NCI-H1417 treated with DMSO at 0.1 percent for 48 hours (cell line): ENCODE data around the gene STPG2.

Experiments used
- DNase-seq: peaks from one replicate; lab custom pipeline; 2025; lab: John Stamatoyannopoulos, UW

The STPG2 gene

DNA sequence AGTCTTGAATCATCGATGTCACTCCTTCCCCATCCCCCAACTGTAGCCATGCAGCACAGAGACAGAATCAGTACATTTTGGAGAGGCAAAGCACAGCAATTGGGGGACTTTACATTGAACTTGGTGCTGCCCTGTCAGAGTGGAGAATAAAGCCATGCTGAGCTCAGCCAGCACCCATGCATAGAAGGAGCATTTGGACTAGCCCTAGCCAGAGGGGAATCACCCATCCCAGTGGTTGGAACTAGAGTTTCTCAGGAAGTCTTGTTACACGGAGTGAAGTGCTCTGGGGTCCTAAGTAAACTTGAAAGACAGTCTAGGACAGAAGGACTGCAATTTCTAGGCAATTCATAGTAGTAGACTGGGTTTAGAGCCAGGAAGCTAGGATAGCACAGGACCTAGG, 49.6 kb downstream of the STPG2 start:
- DNase-seq = no peak

- no peak for DNase-seq
These were observed 50.3 kb downstream of the STPG2 start for GRCh38 chr4:98092833-98093439.

DNA sequence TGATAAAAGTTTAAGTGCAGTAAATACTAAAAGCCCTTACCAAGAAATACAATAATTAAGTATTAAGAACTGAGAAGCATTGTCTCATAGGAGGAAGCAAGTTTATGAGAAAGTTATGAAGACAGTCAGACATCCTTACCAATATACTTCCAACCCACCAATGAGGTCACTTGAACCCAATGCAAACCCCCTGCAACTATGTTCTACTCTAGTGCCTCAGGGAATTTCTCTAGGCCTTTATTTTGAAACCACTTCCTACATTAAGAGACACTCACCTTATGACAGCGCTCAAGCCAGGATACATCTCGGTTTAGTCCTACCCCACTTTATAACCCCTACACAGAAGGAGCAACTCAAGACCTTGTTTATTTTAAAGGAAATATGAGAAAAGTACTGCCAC, 61.3 kb downstream of the STPG2 start:
- DNase-seq = no peak

DNA sequence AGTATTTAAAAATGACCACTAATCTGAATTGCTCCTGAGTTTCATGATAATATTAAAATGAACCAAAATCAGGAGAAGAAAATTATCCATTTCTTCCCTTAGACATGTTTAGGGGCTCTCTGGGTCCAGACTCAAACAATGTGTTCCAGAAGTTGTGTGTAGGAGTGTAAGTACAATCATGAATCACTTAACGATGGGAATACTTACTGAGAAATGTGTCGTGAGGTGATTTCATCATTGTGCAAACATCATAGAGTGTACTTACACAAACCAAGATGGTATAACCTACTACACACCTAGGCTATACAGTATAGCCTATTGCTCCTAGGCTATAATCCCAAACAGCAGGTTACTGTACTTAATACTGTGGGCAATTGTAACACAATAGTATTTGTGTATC, 74.8 kb downstream of the STPG2 start:
- DNase-seq = no peak

DNA sequence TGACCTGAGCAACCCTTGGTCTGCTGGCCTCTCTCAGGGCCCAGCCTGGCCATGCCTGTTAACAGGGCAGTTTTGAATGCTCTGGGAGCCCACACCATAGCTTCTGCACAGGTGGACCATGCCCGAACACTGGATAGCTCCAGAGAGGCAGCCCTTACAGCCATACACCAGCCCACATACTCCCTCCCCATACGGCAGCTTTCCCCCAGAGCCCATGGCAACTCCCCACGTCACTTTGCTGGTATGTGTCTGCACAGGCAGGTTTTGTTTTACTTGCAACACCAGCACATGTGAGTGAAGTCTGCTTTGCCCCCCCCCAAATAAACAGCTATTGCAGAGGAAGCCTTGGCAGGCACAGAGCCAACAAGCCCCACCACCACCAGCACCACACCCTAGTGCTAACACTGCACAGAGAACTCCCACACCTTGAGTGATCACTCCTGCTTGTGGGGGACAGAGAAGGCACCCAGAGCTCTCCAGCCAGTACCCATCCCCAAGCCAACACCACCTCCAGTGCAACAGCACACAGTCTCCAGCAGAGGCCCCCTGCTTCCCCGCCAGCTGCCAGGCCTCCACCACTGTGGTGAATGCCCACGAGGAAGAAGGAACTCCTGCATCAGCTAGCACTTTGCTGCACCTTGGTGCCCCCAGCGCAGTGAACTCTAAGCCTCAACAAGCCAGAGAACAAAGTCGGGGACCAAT, 87.3 kb downstream of the STPG2 start:
- DNase-seq = no peak

- DNase-seq = no peak
These were observed 96.6 kb downstream of the STPG2 start for GRCh38 chr4:98046665-98047064.

DNA sequence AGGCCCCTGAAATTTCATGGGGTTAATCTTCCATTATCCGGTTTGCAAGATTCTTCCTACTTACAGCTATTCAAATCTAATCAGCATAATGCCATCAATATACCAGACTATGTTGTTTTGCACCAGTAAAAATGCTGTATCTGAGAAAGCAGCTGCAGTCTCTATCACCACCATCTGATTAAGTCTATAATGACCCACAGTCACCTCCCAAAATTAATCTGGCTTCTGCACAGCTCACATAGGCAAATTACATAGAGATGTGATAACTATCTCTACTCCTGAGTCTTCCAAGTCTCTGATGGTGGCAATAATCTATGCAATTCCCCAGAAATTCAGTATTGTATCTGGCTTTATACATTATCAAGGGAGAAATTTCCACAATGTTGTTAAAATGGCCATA, 113.2 kb downstream of the STPG2 start:
- no peak for DNase-seq

DNA sequence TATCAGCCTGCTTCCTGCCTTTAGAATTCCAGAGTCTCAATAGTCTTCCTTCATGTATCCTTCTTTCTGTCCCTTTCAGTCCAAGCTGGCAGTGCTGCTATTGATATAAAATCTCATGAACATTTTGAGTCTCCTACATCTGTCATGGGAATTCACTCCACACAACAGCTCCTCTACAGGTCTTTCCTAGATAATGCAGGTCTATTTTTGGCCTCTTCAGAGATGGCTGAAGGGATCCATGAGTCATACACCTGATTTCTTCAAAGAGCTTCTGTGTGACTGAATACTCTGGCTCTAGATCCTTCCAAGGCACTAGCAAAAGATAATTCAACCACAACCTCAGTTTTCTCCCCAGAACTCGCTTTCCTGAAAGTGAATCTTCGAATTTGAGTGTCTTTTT, 115.4 kb downstream of the STPG2 start:
- no peak for DNase-seq

GRCh38 chr4:98026362-98026761, 116.9 kb downstream of the STPG2 start:
- no peak for DNase-seq

- no peak for DNase-seq
These were observed 136.4 kb downstream of the STPG2 start for GRCh38 chr4:98006814-98007412.

- no peak for DNase-seq
These were observed 137.2 kb downstream of the STPG2 start for GRCh38 chr4:98006060-98006459.

- DNase-seq = no peak
These were observed 142.3 kb downstream of the STPG2 start for GRCh38 chr4:98000940-98001339.

DNA sequence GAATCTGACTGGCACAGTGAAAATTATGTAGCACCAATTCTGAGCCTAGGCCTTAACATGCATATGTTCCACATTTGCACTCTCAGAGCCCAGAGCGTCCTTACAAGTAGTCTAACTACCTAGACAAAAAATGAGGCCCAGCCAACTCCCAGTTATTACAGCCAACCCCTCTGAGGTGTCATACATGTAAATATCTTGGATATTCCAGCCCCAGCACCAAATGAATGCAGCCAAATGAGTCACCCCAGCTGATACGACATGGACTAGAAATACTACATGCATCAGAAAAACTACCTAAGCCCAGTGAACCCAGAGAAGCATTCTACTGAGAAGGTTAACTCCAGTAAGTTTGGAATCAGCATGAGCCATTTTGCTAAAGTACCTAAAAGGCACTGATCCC, 145.1 kb downstream of the STPG2 start:
- no peak for DNase-seq

- no peak for DNase-seq
These were observed 148.4 kb downstream of the STPG2 start for GRCh38 chr4:97994765-97995465.

- DNase-seq = no peak
These were observed 152.9 kb downstream of the STPG2 start for GRCh38 chr4:97990409-97990808.

DNA sequence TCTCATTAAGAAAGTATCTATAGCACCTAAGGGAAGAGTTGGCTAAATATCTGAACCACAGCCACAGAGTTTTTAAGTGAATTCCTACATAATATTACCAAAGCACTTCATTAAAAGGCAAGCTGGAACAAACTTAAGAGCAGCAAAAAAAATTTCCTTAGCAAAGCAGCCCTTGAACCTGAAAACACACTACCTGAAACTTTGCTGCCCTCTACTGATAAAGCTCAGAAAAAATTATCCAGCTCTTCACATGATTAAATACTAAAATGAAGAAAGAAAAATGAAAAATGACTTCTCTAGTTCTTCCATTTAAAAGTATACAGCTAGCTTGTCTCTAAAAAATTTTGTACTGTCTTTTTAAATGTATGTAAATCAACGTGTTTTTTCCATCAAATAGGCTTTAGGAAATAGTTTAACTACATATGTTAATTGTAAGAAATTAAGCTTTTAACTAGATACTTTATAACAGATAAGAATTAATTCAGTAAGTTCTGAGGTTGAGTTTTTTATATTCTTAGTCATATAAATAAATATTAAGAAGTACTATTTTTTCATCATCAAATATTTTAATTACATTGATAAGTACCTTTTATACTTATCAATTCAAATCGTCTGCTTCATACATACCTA, 156.1 kb downstream of the STPG2 start:
- DNase-seq = no peak

- DNase-seq = no peak
These were observed 158.6 kb downstream of the STPG2 start for GRCh38 chr4:97984545-97985131.

- no peak for DNase-seq
These were observed 164.3 kb downstream of the STPG2 start for GRCh38 chr4:97978791-97979488.

DNA sequence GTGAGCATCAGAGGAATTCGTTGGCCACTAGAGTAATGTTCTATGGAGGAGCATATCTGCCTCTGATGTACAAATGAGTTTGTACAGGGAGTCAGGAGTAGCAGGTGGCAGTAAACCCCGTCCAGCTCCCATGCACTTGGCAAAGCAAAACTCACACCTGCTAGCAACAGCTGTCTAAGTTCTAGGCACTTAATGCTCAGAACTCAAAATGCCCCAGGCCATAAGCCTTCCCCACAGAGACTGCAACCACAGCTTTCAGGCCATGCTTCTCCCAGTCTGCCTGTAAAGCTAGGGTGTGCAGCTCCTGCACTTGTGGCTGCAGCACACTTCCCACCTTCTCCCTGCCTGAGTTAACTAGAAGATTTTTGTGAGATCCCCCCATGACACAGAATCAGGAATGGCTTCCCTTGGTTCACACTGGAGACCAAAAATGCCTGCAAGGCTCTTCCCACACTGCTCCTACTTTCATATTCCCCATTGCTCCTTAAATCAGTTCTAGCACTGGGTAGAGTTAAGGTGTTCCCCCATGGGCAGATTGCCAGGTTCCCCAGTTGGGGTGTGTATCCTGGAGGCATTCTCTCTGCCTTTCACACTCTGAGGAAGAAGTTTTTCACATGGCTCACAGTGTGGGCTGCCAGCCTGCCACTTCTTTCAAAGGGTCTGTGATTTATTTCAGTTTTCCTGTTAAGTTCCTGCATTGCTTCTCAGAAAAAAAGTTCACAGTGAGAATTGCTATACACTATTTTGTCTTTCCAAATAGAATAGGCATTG, 189.9 kb downstream of the STPG2 start:
- no peak for DNase-seq

- no peak for DNase-seq
These were observed 190.5 kb downstream of the STPG2 start for GRCh38 chr4:97952763-97953162.

GRCh38 chr4:97950836-97951235, 192.4 kb downstream of the STPG2 start:
- no peak for DNase-seq
